ENCODE measurements around the gene POLR1G. TPM values are rescaled to one million over a fixed set of nuclear protein-coding genes. Genes with fewer than 3 reads are reported as not detected.

POLR1G gene
- total RNA-seq, 1 donor from 2014 or later = 24.4 TPM

DNA sequence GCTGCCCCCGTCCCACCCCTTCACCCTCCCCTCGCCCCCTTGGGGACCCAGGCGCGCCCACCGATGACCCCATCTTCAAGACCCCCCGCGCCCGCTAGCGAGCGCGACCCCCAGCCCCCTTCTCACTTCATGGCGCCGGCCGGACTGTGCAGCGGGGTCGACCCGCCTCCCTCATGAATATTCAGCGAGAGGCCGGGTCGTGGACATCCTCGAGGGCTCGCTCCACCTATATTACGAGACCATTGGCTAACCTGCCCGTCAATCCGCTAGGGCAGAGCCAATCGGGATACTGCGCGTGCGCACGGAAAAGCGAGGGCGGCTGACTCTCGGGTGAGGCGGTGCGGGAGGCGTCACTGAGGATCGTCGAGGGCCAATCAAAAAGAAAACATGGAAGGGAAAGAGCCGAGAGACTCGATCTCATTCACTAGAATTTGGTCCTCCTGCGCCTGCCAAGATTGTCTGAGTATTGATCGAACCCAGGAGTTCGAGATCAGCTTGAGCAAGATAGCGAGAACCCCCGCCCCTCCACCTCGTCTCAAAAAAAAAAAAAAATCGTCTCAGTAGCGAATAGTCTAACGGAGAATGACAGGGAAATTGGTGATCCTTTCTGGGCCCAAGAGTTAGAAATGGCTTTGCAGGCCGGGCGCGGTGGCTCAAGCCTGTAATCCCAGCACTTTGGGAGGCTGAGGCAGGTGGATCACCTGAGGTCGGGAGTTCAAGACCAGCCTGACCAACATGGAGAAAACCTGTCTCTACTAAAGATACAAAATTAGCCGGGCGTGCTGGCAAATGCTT lies 35.8 kb upstream of the POLR1G start, which contains the start of gene ERCC2:
TSS of gene ERCC2 (minus strand) at position 164 of the 795 bp plus-strand sequence. CDS start at position 131, 33 bp downstream.
- H3K36me3 ChIP-seq (ENCODE audit: control insufficient read depth, insufficient read depth, low read length) = no peaks in the 10 kb centered on the region
- peak; percentile 70 for DNase-seq (ENCODE audit: low read depth)
- no peak for TF ChIP-seq CTCF (IDR thresholded peaks at IDR 0.05; ENCODE audit: insufficient read depth, low read length, poor library complexity, severe bottlenecking)
- no peaks in the 10 kb centered on the region for H3K27me3 ChIP-seq (ENCODE audit: control insufficient read depth, insufficient read depth, low read length)
- H3K4me3 ChIP-seq (ENCODE audit: low read depth, low read length) = peak within 1 kb of the TSS; percentile 61

GRCh38 chr19:45376045-45376724 lies 30.3 kb upstream of the POLR1G start:
- H3K36me3 ChIP-seq (ENCODE audit: control insufficient read depth, insufficient read depth, low read length) = no peaks in the 10 kb centered on the region
- DNase-seq (ENCODE audit: low read depth) = peak; percentile 78
- H3K4me3 ChIP-seq (ENCODE audit: low read depth, low read length) = no peak overlapping the region
- H3K27me3 ChIP-seq (ENCODE audit: control insufficient read depth, insufficient read depth, low read length) = no peaks in the 10 kb centered on the region
- TF ChIP-seq CTCF (IDR thresholded peaks at IDR 0.05; ENCODE audit: insufficient read depth, low read length, poor library complexity, severe bottlenecking) = no peak

GRCh38 chr19:45380107-45380506 lies 26.3 kb upstream of the POLR1G start:
- peaks cover 3% of the 10 kb centered on the region for H3K27me3 ChIP-seq (ENCODE audit: control insufficient read depth, insufficient read depth, low read length)
- H3K4me3 ChIP-seq (ENCODE audit: low read depth, low read length) = no peak overlapping the region
- no peaks in the 10 kb centered on the region for H3K36me3 ChIP-seq (ENCODE audit: control insufficient read depth, insufficient read depth, low read length)
- no peak for TF ChIP-seq CTCF (IDR thresholded peaks at IDR 0.05; ENCODE audit: insufficient read depth, low read length, poor library complexity, severe bottlenecking)
- DNase-seq (ENCODE audit: low read depth) = no peak

DNA sequence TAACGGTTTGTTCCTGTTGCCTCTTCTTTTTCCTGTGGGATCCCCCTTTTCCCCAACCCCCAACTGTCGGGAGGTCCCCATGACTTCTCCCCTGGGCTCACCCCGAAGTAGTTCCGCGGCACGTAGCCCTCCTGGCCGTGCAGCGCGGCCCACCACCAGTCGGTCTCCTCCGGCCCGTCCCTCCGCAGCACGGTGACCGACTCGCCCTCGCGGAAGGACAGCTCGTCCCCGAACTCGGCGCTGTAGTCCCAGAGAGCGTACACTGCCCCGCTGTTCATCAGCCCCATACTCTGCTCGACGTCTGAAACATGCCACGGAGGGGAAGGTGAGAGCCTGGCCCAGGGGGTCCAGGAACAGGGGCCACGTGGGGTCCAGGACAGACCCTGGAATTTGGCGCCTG lies 24.0 kb upstream of the POLR1G start:
- Histone ChIP-seq H3K36me3 (ENCODE audit: control insufficient read depth, insufficient read depth, low read length) (no peaks in the 10 kb centered on the region), H3K27me3 (ENCODE audit: control insufficient read depth, insufficient read depth, low read length) (peaks cover 14% of the 10 kb centered on the region), H3K4me3 (ENCODE audit: low read depth, low read length) (no peak overlapping the region)
- TF ChIP-seq CTCF (IDR thresholded peaks at IDR 0.05; ENCODE audit: insufficient read depth, low read length, poor library complexity, severe bottlenecking) = no peak
- no peak for DNase-seq (ENCODE audit: low read depth)

DNA sequence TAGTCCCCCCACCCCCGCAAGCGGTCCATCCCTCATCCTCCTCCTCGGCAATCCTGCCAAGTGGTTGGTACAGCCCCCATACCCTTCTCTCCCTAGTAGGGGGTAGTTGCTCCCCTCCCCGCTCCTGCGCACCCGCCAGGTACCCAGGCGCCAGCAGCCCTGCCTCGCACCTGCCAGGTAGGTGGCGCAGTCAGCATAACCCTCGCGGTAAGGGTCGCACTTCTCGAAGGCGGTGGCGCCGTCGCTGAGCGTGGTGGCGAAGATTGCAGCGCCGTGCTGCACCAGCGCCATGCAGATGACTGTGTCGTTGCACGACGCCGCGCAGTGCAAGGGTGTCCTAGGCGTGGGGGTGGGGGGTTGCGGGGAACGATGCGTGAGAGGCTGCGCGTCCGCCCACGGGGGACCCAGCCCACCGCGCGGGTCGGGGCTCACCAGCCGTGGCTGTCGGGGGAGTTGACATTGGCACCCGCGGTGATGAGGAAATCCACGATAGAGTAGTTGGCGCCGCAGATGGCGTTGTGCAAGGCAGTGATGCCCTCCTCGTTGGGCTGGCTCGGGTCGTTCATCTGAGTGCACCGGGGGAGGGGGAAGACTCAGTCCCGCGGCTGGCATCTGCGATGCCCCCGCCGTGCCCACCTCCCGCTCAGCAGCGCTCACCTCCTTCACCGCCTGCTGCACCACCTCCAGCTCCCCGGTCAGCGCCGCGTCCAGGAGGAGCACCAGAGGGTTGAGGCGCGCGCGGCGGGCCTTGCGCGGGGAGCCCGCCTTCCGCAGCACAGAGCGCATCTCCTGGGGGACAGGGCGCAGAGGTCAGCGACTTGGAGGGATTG lies 20.8 kb upstream of the POLR1G start:
- H3K27me3 ChIP-seq (ENCODE audit: control insufficient read depth, insufficient read depth, low read length) = peaks cover 14% of the 10 kb centered on the region
- TF ChIP-seq CTCF (IDR thresholded peaks at IDR 0.05; ENCODE audit: insufficient read depth, low read length, poor library complexity, severe bottlenecking) = no peak
- DNase-seq (ENCODE audit: low read depth) = no peak
- H3K36me3 ChIP-seq (ENCODE audit: control insufficient read depth, insufficient read depth, low read length) = no peaks in the 10 kb centered on the region
- H3K4me3 ChIP-seq (ENCODE audit: low read depth, low read length) = no peak overlapping the region

All from kidney epithelial cell (primary cell).